Choroid plexus epithelial cell (primary cell): Measurements from ENCODE around the gene ADAR.

Experiments
- DNase-seq: peaks from one replicate; pipeline ENCODE4 v3.0.0-alpha.2; 2010; ENCODE audit warnings: low read depth
- H3K4me3 ChIP-seq: 2 replicates; pipeline ENCODE4 v1.5.1; 2011; ENCODE audit warnings: low read depth, mild to moderate bottlenecking, control low read depth, low read length, moderate library complexity
- CTCF ChIP-seq: conservative IDR thresholded peaks from 2 replicates; pipeline ENCODE4 v1.5.1; 2011; ENCODE audit warnings: low read depth, mild to moderate bottlenecking, control low read depth, inconsistent platforms, low read length, moderate library complexity

Gene ADAR

DNA sequence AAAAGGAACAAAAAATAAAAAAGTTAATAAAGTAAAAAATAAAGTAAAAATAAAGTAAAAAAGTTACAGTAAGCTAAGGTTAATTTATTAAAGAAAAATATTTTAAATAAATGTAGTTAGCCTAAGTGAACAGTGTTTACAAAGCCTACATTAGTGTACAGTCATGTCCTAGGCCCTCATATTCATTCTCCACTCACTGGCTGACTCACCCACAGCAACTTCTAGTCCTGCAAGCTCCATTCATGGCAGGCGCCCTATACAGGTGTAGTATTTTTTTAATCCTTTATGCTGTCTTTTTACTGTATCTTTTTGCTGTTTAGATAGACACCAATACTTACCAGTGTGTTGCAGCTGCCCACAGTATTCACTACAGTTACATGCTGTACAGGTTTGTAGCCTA, 12.4 kb downstream of the ADAR start:
- TF ChIP-seq CTCF = no peak
- H3K4me3 ChIP-seq = no peak overlapping the region
- no peak for DNase-seq

GRCh38 chr1:154594811-154595210, 13.2 kb downstream of the ADAR start:
- TF ChIP-seq CTCF = no peak
- DNase-seq = no peak
- H3K4me3 ChIP-seq = no peak overlapping the region

DNA sequence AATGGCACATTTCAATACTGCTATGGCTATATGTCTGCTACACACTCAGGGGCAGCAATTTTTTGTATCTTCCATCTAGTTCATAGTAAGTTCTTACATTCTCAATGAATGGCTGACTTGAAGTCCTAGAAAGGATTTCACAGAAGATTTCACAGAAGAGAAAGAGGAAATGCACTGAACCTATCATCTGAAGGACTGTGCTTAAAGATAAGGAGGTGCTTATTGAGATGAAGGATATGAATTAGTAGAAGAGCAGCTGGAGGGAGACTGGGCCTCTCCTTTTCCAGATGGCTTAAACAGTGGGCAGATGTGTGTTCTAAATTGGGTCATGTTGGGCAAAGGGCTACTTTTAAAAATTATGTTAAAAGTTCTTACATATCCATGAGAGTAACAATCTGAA, 14.6 kb downstream of the ADAR start:
- H3K4me3 ChIP-seq = no peak overlapping the region
- TF ChIP-seq CTCF = no peak
- DNase-seq = no peak

GRCh38 chr1:154591206-154591605, 16.8 kb downstream of the ADAR start:
- TF ChIP-seq CTCF = no peak
- no peak overlapping the region for H3K4me3 ChIP-seq
- no peak for DNase-seq

DNA sequence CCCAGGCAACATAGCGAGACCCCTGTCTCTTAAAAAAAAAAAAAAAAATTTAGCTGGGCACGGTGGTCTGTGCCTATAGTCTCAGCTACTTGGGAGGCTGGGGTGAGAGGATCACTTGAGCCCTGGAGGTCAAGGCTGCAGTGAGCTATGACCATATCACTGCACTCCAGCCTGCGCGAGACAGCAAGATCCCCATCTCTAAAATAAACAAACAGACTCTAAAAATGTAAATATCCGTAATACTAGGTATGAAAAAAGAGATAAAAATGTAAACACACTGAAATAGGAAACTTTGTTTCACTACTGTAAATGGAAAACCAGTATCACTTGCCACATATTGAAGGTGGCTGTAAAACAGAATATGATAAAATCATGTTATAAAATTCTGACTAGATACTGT, 17.2 kb downstream of the ADAR start:
- TF ChIP-seq CTCF = no peak
- DNase-seq = no peak

GRCh38 chr1:154589780-154590179, 18.2 kb downstream of the ADAR start:
- no peak for TF ChIP-seq CTCF
- DNase-seq = no peak
- H3K4me3 ChIP-seq = no peak overlapping the region

More for the DNA sequence above, 17.2 kb downstream of the ADAR start:
- no peak overlapping the region for H3K4me3 ChIP-seq

- H3K4me3 ChIP-seq = no peak overlapping the region
- DNase-seq = no peak
- TF ChIP-seq CTCF = no peak
Measured at GRCh38 chr1:154586641-154587040, 21.3 kb downstream of the ADAR start.
